ENCODE results near the gene TMEM171.

Gene TMEM171

GRCh38 chr5:73119451-73120157 lies 771 bp upstream of the TMEM171 start:
- DNase-seq (ENCODE audit: low read depth), result no peak

- DNase-seq (ENCODE audit: low read depth), result no peak
Observed at GRCh38 chr5:73121119-73121463, 716 bp downstream of the TMEM171 start.

GRCh38 chr5:73122875-73123810 lies 2.8 kb downstream of the TMEM171 start:
- no peak for DNase-seq (ENCODE audit: low read depth)

GRCh38 chr5:73125289-73125688 lies 4.9 kb downstream of the TMEM171 start:
- no peak for DNase-seq (ENCODE audit: low read depth)

GRCh38 chr5:73126381-73126780 lies 6.0 kb downstream of the TMEM171 start:
- no peak for DNase-seq (ENCODE audit: low read depth)

- no peak for DNase-seq (ENCODE audit: low read depth)
Observed at GRCh38 chr5:73126957-73127356, 6.6 kb downstream of the TMEM171 start.

- DNase-seq (ENCODE audit: low read depth), result no peak
Observed at GRCh38 chr5:73129143-73129542, 8.8 kb downstream of the TMEM171 start.

GRCh38 chr5:73130811-73131210 lies 10.4 kb downstream of the TMEM171 start:
- no peak for DNase-seq (ENCODE audit: low read depth)

GRCh38 chr5:73131711-73132425 lies 11.5 kb downstream of the TMEM171 start:
- no peak for DNase-seq (ENCODE audit: low read depth)

GRCh38 chr5:73132759-73133158 lies 12.4 kb downstream of the TMEM171 start:
- DNase-seq (ENCODE audit: low read depth), result no peak

- DNase-seq (ENCODE audit: low read depth), result no peak
Observed at GRCh38 chr5:73135021-73135420, 14.6 kb downstream of the TMEM171 start.

GRCh38 chr5:73135429-73136054 lies 15.2 kb downstream of the TMEM171 start:
- no peak for DNase-seq (ENCODE audit: low read depth)

- DNase-seq (ENCODE audit: low read depth), result no peak
Observed at GRCh38 chr5:73136055-73136562, 15.7 kb downstream of the TMEM171 start.

GRCh38 chr5:73137563-73138530 lies 17.5 kb downstream of the TMEM171 start:
- no peak for DNase-seq (ENCODE audit: low read depth)

GRCh38 chr5:73139485-73139884 lies 19.1 kb downstream of the TMEM171 start:
- DNase-seq (ENCODE audit: low read depth), result no peak

- DNase-seq (ENCODE audit: low read depth), result no peak
Observed at GRCh38 chr5:73140801-73141200, 20.4 kb downstream of the TMEM171 start.

- DNase-seq (ENCODE audit: low read depth), result no peak
Observed at GRCh38 chr5:73142035-73142434, 21.7 kb downstream of the TMEM171 start.

- no peak for DNase-seq (ENCODE audit: low read depth)
Observed at GRCh38 chr5:73143716-73144115, 23.3 kb downstream of the TMEM171 start.

GRCh38 chr5:73149540-73149939 lies 29.2 kb downstream of the TMEM171 start:
- DNase-seq (ENCODE audit: low read depth), result no peak

GRCh38 chr5:73150876-73151275 lies 30.5 kb downstream of the TMEM171 start:
- no peak for DNase-seq (ENCODE audit: low read depth)
